NCI-H2171 treated with DMSO at 0.1 percent for 48 hours (cell line): ENCODE measurements around the gene SIRT7.

ENCODE experiments used
- DNase-seq: peaks from one replicate; lab custom pipeline; 2025; lab: John Stamatoyannopoulos, UW

SIRT7 gene

DNA sequence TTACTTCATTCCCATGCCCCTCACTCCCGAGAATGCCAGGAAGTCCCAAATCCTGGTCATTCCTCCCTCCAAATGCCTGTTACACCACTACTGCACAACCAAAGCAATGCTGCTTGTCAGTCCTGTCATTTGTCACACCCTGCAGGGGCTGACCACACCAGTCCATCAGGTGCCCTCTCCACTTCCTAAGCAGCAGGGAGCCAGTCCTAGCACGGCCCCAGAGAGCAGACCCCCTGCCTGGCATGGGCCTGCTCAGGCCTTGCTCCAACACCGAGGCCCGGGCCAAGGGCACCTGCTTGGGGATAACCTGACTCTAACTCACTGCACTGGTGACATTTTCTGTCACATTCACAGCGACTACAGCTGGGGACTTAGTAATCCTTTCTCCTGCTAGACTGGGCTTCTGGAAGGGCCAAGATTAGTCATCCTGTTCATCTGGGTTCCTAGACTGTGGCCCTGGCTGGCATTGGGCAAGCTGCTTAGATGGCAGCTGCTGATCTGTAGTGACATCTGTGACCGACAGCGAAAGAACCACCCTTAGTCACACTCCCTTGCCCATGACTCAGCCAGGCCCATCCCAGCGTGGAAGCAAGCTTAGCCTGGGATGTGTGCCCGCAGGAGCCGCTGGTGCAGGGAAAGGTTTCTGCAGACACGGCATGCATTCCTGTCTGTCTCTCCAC, 32.0 kb downstream of the SIRT7 start:
- no peak for DNase-seq

- no peak for DNase-seq
Observed at GRCh38 chr17:81885454-81885853, 32.5 kb downstream of the SIRT7 start.

- DNase-seq = no peak
Observed at GRCh38 chr17:81884968-81885367, 33.0 kb downstream of the SIRT7 start.

DNA sequence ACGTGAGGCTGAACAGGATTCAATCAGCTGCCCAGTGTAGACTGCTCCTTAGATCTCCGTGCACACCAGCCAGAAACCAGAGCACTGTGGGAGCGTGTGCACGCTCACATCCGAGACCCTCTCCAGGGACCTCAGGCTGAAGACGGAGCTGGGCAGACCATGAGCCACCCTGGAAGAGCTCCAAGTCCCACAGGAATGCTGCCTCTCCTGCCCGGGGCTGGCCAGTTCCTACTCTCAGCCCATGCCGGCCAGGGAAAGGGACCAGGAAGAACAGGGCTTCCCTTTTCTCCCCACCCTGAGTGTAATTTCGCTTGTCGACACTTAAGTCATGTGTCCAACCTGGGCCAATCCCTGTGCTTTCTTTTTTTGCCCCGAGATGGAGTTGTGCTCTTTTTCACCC, 33.5 kb downstream of the SIRT7 start:
- no peak for DNase-seq

GRCh38 chr17:81879121-81879520, 38.9 kb downstream of the SIRT7 start:
- no peak for DNase-seq

DNA sequence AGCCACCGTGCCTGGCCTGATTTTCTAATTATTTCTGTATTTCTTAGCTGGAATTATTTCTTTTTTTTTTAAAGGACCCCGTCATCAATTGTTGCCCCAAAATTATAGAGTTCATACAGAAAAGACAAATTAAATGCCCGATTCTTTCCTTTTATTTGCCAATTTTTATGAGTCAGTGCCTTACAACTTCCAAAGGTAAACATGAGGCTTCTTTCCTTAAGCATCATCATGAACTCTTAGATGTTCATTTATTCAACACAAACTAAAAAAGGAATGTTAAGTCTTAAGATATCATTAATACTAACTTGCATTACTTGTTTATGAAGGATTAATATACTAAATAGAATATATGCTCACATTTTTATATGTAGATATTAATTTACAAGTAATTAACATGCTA, 39.7 kb downstream of the SIRT7 start:
- no peak for DNase-seq

- DNase-seq = no peak
Observed at GRCh38 chr17:81877569-81877968, 40.4 kb downstream of the SIRT7 start.

- DNase-seq = peak; percentile 79
Observed at GRCh38 chr17:81871387-81872230, 46.4 kb downstream of the SIRT7 start.

- no peak for DNase-seq
Observed at GRCh38 chr17:81870981-81871386, 47.0 kb downstream of the SIRT7 start, which contains the start of gene ARHGDIA. TSS of gene ARHGDIA (minus strand) at chr17:81871337. CDS start at chr17:81869930, 1,407 bp downstream.

DNA sequence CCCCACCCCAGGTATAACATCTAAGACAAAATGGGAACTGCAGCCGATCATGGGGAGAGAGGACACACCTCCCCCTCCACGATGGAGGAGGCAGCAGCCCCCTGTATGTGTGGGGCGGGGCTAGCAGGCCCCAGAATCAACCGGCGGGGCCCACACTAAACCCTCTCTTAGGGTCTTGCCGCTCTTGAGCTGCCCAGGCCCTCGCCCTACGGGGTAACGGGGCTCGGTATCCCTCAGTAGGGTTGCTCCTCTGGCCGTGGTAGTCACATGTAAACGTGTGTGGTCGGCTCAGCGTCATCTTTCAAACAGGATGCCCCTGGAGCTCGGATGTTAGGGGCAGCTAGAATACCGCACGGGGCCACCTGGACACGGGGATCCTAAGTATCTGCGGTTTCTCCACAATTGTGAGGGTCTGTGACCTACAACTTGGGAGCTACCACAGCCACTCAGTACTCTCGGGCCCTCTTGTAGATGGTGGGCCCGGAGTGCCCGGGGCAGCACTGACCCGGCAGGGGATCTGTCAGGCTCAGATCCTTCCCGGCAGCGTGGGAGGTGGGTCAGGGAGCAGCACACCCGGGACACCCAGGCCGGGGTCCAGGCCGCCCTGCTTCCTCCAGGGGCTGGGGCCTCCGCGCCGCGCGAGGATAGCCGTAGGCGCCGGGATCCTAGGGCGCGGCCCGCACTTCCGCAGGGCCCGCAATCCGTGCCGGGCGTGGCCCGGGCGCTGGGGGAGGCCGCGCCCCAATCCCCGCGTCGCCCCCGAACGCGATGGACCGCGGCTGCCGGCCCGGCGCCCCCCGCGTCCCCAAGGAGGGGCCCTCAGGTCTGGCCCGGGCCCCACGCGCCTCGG, 47.6 kb downstream of the SIRT7 start:
- DNase-seq = no peak

GRCh38 chr17:81869221-81870130, 48.5 kb downstream of the SIRT7 start:
- no peak for DNase-seq

- DNase-seq = no peak
Observed at GRCh38 chr17:81868674-81869220, 49.2 kb downstream of the SIRT7 start.

DNA sequence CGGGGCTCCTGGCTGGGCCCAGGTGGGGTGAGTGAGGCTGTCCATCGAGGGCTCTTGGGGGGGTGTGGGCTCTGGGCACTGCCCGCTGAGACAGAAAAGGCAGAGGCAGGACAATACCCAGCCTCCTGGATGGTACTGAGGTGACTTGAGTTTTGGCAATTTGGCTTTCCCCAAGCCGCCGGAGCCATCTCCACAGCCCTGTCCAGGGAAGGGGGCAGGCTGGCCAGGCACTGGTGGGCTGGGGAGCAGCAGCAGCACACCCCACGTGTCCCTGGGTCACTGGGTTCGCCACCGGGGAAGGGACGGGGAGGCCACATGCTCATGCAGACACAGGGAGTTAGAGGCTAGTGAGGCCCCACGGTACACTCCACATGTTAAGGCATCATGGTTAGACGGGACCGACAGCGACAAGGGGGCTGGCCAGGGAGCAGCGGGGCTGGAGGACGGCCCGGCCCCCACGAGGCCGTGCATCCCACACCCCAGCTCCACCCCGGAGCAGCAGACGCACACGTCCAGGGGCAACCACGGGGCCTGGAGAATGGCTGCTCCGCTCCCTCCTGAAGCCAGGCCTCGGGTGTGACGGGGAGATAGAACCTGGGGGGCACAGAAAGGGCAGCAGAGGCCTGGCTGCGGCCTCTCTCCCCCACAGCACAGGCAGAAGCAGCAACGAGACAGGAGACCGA, 49.8 kb downstream of the SIRT7 start:
- no peak for DNase-seq

- DNase-seq = peak; percentile 43
Observed at GRCh38 chr17:81867170-81867990, 50.6 kb downstream of the SIRT7 start.

DNA sequence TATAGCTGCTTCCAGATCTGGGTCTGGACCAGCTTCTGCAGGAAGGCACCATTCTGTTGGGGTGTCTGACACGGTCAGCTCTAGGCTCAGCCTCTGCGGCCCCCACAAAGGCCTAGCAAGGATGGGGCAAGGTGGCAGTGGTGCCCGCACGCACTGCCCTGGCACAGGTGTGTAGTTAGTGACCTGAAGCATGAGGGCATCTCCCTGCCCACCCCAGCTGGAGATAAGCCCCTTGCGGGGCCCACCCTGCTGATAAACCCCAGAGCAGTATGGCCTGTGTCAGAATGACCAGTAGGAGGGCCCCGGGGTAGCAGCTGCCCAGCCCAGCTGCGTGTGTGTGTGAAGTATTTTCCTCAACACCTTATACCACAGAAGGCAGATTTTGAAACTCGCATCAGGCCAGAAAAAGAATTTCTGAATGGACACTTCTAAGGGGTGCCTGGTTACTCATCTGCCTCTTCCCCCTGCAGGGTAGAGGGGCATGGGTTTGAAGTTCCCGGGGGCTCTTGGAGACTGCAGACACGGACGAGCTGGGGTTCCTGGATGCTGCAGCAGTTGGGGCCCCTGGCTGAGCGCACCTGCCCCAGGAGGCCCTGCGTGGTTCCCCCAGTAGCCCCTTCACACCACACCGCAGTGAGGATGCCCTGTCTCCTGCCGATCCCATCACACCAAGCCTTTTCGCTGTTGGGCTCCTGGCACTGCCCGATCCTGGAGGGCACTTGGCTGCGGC, 51.4 kb downstream of the SIRT7 start:
- no peak for DNase-seq

GRCh38 chr17:81865733-81866439, 52.1 kb downstream of the SIRT7 start:
- DNase-seq = peak; percentile 26

DNA sequence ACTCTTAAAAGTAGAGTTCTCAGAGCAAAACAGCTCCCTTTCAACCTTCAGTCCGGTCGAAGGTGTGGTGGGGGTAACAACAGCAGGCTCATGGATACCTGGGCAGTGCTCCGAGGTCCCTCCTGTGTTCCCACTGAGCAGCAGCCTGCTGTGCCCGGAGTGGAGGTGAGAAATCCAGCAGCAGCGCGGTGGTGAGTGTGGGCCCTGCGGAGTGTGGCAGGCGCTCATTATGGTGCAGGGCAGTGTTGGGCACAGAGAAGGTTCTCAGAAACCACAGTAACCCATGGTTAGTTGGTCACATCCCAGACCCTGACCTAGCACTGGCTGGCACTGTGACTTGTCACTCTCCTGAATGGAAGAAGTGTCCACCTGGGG, 52.6 kb downstream of the SIRT7 start:
- DNase-seq = no peak
